Breast epithelium (tissue), 4 donors: ENCODE results near the gene KCNK10. TPM values are rescaled to one million over a fixed set of nuclear protein-coding genes. Genes with fewer than 3 reads are reported as not detected.

ENCODE experiments used
- DNase-seq, 2 donors: peaks; one replicate each; pipeline ENCODE4 v3.0.0-alpha.2; 2019; ENCODE audit warnings: low spot score in 2 of 2
- H3K27ac ChIP-seq, 2 donors: fragments of 200-600 bp; sonication (generic) in 1 of 2; one replicate each; pipeline ENCODE4 v1.5.1; 2016 to 2019; ENCODE audit warnings: mild to moderate bottlenecking in 1 of 2
- H3K27me3 ChIP-seq, 2 donors: fragments of 200-600 bp; sonication (generic) in 1 of 2; one replicate each; pipeline versions ENCODE4 v1.5.1 to v1.6.0; 2017 to 2019; ENCODE audit warnings: control low read depth in 1 of 2, mild to moderate bottlenecking in 1 of 2
- H3K36me3 ChIP-seq: fragments of 200-600 bp; one replicate; pipeline ENCODE4 v1.5.1; 2019
- H3K4me1 ChIP-seq, 2 donors: fragments of 200-600 bp; sonication (generic); one replicate each; pipeline ENCODE4 v1.5.1; 2016 to 2019; ENCODE audit warnings: control low read depth in 1 of 2
- H3K4me3 ChIP-seq, 3 donors: fragments of 200-600 bp; sonication (generic); 1 replicate in 2 of 3; 2 replicates in 1 of 3; pipeline ENCODE4 v1.5.1; 2016 to 2019; ENCODE audit warnings: mild to moderate bottlenecking in 3 of 3, moderate library complexity in 2 of 3
- H3K9me3 ChIP-seq, 2 donors: fragments of 200-600 bp; sonication (generic) in 1 of 2; one replicate each; pipeline ENCODE4 v1.5.1; 2016 to 2019; ENCODE audit warnings: control low read depth in 1 of 2
- CTCF ChIP-seq, 3 donors: fragments of 450-650 bp; IDR thresholded peaks; one replicate each; pipeline ENCODE4 v1.5.1; 2016 to 2017; ENCODE audit warnings: antibody characterized with exemption in 3 of 3, mild to moderate bottlenecking in 3 of 3, moderate library complexity in 3 of 3
- POLR2A ChIP-seq: fragments of 450-650 bp; IDR thresholded peaks from one replicate; pipeline ENCODE4 v1.6.1; 2016; ENCODE audit warnings: antibody characterized with exemption, mild to moderate bottlenecking, moderate library complexity
- POLR2AphosphoS5 ChIP-seq, 3 donors: sonication (generic); formaldehyde crosslinking; IDR thresholded peaks; one replicate each; pipeline ENCODE4 v1.6.1; 2017; ENCODE audit warnings: antibody characterized with exemption in 3 of 3
- intact Hi-C: fragments of 100-400 bp; cut with DNase I; formaldehyde crosslinking; loops from one replicate; pipeline ENCODE4 v1.15.1; 2023; ENCODE audit warnings: low total_unique reads
- total RNA-seq, 3 donors: library from RNA; depleted of rRNA; stranded (reverse); fragments of >200 nt; gene quantifications; one replicate each; pipeline ENCODE4 v1.1.0, GENCODE V29; 2016

KCNK10 gene
- total RNA-seq, 3 donors from 2014 or later: 0.33 TPM; not detected in 2

DNA sequence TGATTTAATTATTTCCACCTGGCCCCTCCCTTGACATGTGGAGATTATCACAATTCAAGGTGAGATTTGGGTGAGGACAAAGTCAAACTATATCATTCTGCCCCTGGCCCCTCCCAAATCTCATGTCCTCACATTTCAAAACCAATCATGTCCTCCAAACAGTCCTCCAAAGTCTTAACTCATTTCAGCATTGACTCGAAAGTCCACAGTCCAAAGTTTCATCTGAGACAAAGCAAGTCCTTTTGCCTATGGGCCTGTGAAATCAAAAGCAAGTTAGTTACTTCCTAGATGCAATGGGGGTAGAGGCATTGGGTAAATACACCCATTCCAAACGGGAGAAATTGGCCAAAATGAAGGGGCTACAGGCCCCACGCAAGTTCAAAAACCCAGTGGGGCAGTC, 31.3 kb upstream of the KCNK10 start:
- TF ChIP-seq POLR2A: no peak
- TF ChIP-seq POLR2AphosphoS5 (IDR thresholded peaks at IDR 0.05): no peak
- no peak for TF ChIP-seq CTCF (IDR thresholded peaks at IDR 0.05)
- DNase-seq: no peak
- Histone ChIP-seq H3K27ac (no peak overlapping the region), H3K36me3 (no peaks in the 10 kb centered on the region), H3K4me3 (no peak overlapping the region), H3K9me3 (no peaks in the 10 kb centered on the region), H3K4me1 (no peaks in the 10 kb centered on the region), H3K27me3 (no peaks in the 10 kb centered on the region)
- intact Hi-C loops: no loop called here

DNA sequence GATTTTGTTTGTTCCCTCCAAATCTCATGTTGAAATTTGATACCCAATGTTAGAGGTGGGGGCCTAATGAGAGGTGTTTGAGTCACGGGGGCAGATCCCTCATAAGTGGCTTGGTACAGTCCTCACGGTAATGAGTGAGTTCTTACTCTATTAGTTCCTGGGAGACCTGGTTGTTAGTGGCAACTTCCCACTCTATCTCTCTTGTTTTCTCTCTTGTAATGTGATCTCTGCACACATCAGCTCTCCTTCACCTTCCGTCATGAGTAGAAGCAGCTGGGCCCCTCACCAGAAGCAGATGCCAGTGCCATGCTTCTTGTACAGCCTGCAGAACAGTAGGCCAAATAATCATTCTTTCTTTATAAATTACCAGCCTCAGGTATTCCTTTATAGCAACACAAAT, 29.6 kb upstream of the KCNK10 start:
- H3K36me3 ChIP-seq: no peaks in the 10 kb centered on the region
- H3K9me3 ChIP-seq: no peaks in the 10 kb centered on the region
- DNase-seq: no peak
- intact Hi-C loops: no loop called here
- no peaks in the 10 kb centered on the region for H3K4me1 ChIP-seq
- no peaks in the 10 kb centered on the region for H3K27me3 ChIP-seq
- TF ChIP-seq CTCF (IDR thresholded peaks at IDR 0.05) (no peak), POLR2A (no peak), POLR2AphosphoS5 (IDR thresholded peaks at IDR 0.05) (no peak)
- H3K4me3 ChIP-seq: no peak overlapping the region
- no peak overlapping the region for H3K27ac ChIP-seq

DNA sequence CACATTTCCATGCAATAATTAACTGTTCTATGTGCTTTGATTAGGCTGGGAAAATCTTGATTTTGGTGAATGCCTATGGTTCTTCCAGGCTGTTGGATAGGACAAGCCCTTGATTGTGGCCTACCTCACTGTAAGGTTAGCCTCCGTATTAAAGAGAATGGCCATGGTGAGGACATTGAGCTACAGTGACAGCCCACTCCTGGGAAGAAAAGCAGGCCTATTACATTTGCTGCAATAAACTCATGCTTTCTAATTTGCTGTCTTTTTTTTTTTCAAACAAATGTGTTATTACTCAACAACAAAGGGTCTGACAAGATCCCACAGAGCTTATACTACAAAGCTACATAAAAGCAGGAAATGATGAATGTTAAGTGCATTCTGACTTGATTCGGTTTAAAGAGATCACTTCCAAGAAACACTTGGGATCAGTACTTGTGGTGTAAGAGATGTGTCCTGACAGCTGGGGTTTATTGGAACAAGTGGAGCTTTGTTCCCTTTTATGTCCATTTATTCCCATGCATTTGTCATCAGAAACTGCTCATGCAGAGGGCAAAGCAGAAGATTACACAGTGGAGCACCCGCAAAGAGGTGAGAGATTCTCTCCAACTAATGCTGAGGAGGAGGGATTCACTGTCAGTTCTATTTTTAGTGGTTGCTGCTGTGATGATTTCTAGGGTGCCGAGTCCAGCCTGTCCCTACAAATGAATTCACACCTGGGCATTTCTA, 29.1 kb upstream of the KCNK10 start:
- Histone ChIP-seq H3K27me3 (no peaks in the 10 kb centered on the region), H3K4me3 (no peak overlapping the region), H3K9me3 (no peaks in the 10 kb centered on the region), H3K4me1 (no peaks in the 10 kb centered on the region), H3K36me3 (no peaks in the 10 kb centered on the region), H3K27ac (no peak overlapping the region)
- no peak for DNase-seq
- intact Hi-C loops: no loop called here
- TF ChIP-seq POLR2A (no peak), POLR2AphosphoS5 (IDR thresholded peaks at IDR 0.05) (no peak), CTCF (IDR thresholded peaks at IDR 0.05) (no peak)

DNA sequence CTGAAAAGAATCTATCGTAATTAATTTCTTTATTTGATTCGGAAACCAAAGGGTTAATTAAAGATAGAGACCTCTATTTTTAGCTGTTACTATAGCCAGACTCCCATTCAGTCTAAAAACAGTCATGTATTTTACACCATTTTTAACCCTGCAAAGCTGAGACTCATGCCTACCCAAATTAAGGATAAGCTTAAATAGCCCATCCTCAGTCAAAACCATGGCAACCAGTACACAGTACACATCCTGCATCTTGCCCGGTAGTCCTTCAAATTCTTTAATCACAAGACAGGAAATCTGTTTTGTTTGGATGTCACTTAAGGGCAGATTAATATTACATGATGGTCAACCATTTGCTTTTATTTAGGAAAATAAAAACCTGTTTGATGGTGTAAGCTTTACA, 25.5 kb upstream of the KCNK10 start:
- Histone ChIP-seq H3K36me3 (no peaks in the 10 kb centered on the region), H3K4me1 (no peaks in the 10 kb centered on the region), H3K27ac (no peak overlapping the region), H3K27me3 (no peaks in the 10 kb centered on the region), H3K4me3 (no peak overlapping the region), H3K9me3 (no peaks in the 10 kb centered on the region)
- intact Hi-C loops: no loop called here
- DNase-seq: no peak
- TF ChIP-seq POLR2A: no peak
- no peak for TF ChIP-seq POLR2AphosphoS5 (IDR thresholded peaks at IDR 0.05)
- TF ChIP-seq CTCF (IDR thresholded peaks at IDR 0.05): no peak

GRCh38 chr14:88346048-88346639, 23.1 kb upstream of the KCNK10 start:
- DNase-seq: no peak
- H3K36me3 ChIP-seq: no peaks in the 10 kb centered on the region
- intact Hi-C loops: no loop called here
- H3K27me3 ChIP-seq: no peaks in the 10 kb centered on the region
- H3K9me3 ChIP-seq: no peaks in the 10 kb centered on the region
- no peaks in the 10 kb centered on the region for H3K4me1 ChIP-seq
- H3K27ac ChIP-seq: no peak overlapping the region
- no peak for TF ChIP-seq POLR2A
- TF ChIP-seq POLR2AphosphoS5 (IDR thresholded peaks at IDR 0.05): no peak
- TF ChIP-seq CTCF (IDR thresholded peaks at IDR 0.05): no peak
- H3K4me3 ChIP-seq: no peak overlapping the region
